DMS153 (cell line): ENCODE data around the gene NANS.

Experiments
- DNase-seq: peaks from one replicate; lab custom pipeline; 2025; lab: John Stamatoyannopoulos, UW

NANS gene

GRCh38 chr9:98038958-98039357 is 17.6 kb upstream of the NANS start:
- no peak for DNase-seq

- DNase-seq = no peak
Observed at GRCh38 chr9:98039607-98040017, 16.9 kb upstream of the NANS start.

GRCh38 chr9:98040212-98040611 is 16.3 kb upstream of the NANS start:
- no peak for DNase-seq

GRCh38 chr9:98043915-98044314 is 12.6 kb upstream of the NANS start:
- DNase-seq = no peak

- no peak for DNase-seq
Observed at GRCh38 chr9:98045234-98046179, 11.0 kb upstream of the NANS start.

- no peak for DNase-seq
Observed at GRCh38 chr9:98046180-98046543, 10.4 kb upstream of the NANS start.

GRCh38 chr9:98047002-98047401 is 9.5 kb upstream of the NANS start:
- DNase-seq = no peak

GRCh38 chr9:98049288-98050072 is 7.1 kb upstream of the NANS start:
- no peak for DNase-seq

- no peak for DNase-seq
Observed at GRCh38 chr9:98050351-98050750, 6.2 kb upstream of the NANS start.

GRCh38 chr9:98054376-98054951 is 2.1 kb upstream of the NANS start:
- no peak for DNase-seq

- DNase-seq = no peak
Observed at GRCh38 chr9:98057138-98057799, 737 bp downstream of the NANS start.

GRCh38 chr9:98062161-98062560 is 5.6 kb downstream of the NANS start:
- DNase-seq = no peak

- no peak for DNase-seq
Observed at GRCh38 chr9:98064623-98065392, 8.3 kb downstream of the NANS start.

- no peak for DNase-seq
Observed at GRCh38 chr9:98066235-98066634, 9.7 kb downstream of the NANS start.

GRCh38 chr9:98067184-98067583 is 10.7 kb downstream of the NANS start:
- no peak for DNase-seq

GRCh38 chr9:98069551-98069950 is 13.0 kb downstream of the NANS start:
- no peak for DNase-seq

GRCh38 chr9:98070704-98071103 is 14.2 kb downstream of the NANS start:
- DNase-seq = no peak

GRCh38 chr9:98071737-98072136 is 15.2 kb downstream of the NANS start:
- no peak for DNase-seq

- no peak for DNase-seq
Observed at GRCh38 chr9:98074115-98074990, 17.8 kb downstream of the NANS start.

- no peak for DNase-seq
Observed at GRCh38 chr9:98075332-98075805, 18.8 kb downstream of the NANS start.
